ENCODE data around the gene MLPH. TPM values are rescaled to one million over a fixed set of nuclear protein-coding genes. Genes with fewer than 3 reads are reported as not detected.

The MLPH gene
- total RNA-seq, 1 donor from 2014 or later: not detected

- no peak for TF ChIP-seq CTCF (conservative IDR thresholded peaks at IDR 0.05)
- Mint-ChIP-seq H3K4me1 (peaks cover 8% of the 10 kb centered on the region), H3K27ac (ENCODE audit: unreplicated experiment) (peak overlapping the region; percentile 81), H3K27me3 (ENCODE audit: low read depth) (peaks cover 3% of the 10 kb centered on the region), H3K36me3 (ENCODE audit: low read depth) (no peaks in the 10 kb centered on the region), H3K9me3 (no peaks in the 10 kb centered on the region), H3K4me3 (no peak overlapping the region)
- DNase-seq (ENCODE audit: low read depth, low spot score): no peak
These were observed 43.0 kb upstream of the MLPH start for GRCh38 chr2:237444071-237444470.

GRCh38 chr2:237445611-237446337 is 41.3 kb upstream of the MLPH start:
- H3K36me3 Mint-ChIP-seq (ENCODE audit: low read depth): no peaks in the 10 kb centered on the region
- peaks cover 3% of the 10 kb centered on the region for H3K27me3 Mint-ChIP-seq (ENCODE audit: low read depth)
- peaks cover 8% of the 10 kb centered on the region for H3K4me1 Mint-ChIP-seq
- no peak overlapping the region for H3K27ac Mint-ChIP-seq (ENCODE audit: unreplicated experiment)
- no peaks in the 10 kb centered on the region for H3K9me3 Mint-ChIP-seq
- H3K4me3 Mint-ChIP-seq: no peak overlapping the region
- no peak for TF ChIP-seq CTCF (conservative IDR thresholded peaks at IDR 0.05)
- no peak for DNase-seq (ENCODE audit: low read depth, low spot score)

- Mint-ChIP-seq H3K36me3 (ENCODE audit: low read depth) (no peaks in the 10 kb centered on the region), H3K4me3 (no peak overlapping the region)
- TF ChIP-seq CTCF (conservative IDR thresholded peaks at IDR 0.05): no peak
These were observed 40.7 kb upstream of the MLPH start for GRCh38 chr2:237446338-237446665.

GRCh38 chr2:237447496-237447895 is 39.6 kb upstream of the MLPH start:
- no peak for DNase-seq (ENCODE audit: low read depth, low spot score)
- no peaks in the 10 kb centered on the region for H3K9me3 Mint-ChIP-seq
- H3K27me3 Mint-ChIP-seq (ENCODE audit: low read depth): peaks cover 3% of the 10 kb centered on the region
- no peak for TF ChIP-seq CTCF (conservative IDR thresholded peaks at IDR 0.05)
- H3K4me1 Mint-ChIP-seq: no peaks in the 10 kb centered on the region
- H3K4me3 Mint-ChIP-seq: no peak overlapping the region
- no peaks in the 10 kb centered on the region for H3K36me3 Mint-ChIP-seq (ENCODE audit: low read depth)
- H3K27ac Mint-ChIP-seq (ENCODE audit: unreplicated experiment): no peak overlapping the region

More at GRCh38 chr2:237446338-237446665, 40.7 kb upstream of the MLPH start:
- DNase-seq (ENCODE audit: low read depth, low spot score): no peak
- H3K9me3 Mint-ChIP-seq: no peaks in the 10 kb centered on the region
- peaks cover 3% of the 10 kb centered on the region for H3K27me3 Mint-ChIP-seq (ENCODE audit: low read depth)
- H3K27ac Mint-ChIP-seq (ENCODE audit: unreplicated experiment): no peak overlapping the region
- peaks cover 7% of the 10 kb centered on the region for H3K4me1 Mint-ChIP-seq

GRCh38 chr2:237448171-237448570 is 38.9 kb upstream of the MLPH start:
- Mint-ChIP-seq H3K4me3 (no peak overlapping the region), H3K9me3 (no peaks in the 10 kb centered on the region), H3K4me1 (no peaks in the 10 kb centered on the region), H3K36me3 (ENCODE audit: low read depth) (no peaks in the 10 kb centered on the region), H3K27me3 (ENCODE audit: low read depth) (peaks cover 3% of the 10 kb centered on the region), H3K27ac (ENCODE audit: unreplicated experiment) (no peak overlapping the region)
- no peak for TF ChIP-seq CTCF (conservative IDR thresholded peaks at IDR 0.05)
- no peak for DNase-seq (ENCODE audit: low read depth, low spot score)
